ENCODE measurements around the gene HTRA1. TPM values are rescaled to one million over a fixed set of nuclear protein-coding genes. Genes with fewer than 3 reads are reported as not detected.

Gene HTRA1
- total RNA-seq, 8 experiments from 2014 or later, result 0.55 to 186 (median 5.3) TPM

- in situ Hi-C loops (cut with MboI; ENCODE audit: low pct_unique_long_range_greater_than_20kb in 2 of 9, low sequenced_read_pairs in 9 of 9, unreplicated experiment in 9 of 9), result no loop called here
- ATAC-seq (replicated peaks in 6 of 8), result no peak
- WGBS, 10 experiments, result 30 to 100% (median 90%) methylated on average over 1 to 6 of the region's 10 CpGs; no CpG with 5 or more reads in 3 of the 10 experiments
- H3K4me1 ChIP-seq (replicated peaks in 1 of 2), result peaks cover 11 to 12% of the 10 kb centered on the region in 2 donors
- no peak overlapping the region for H3K4me3 ChIP-seq
- H3K27ac ChIP-seq, result no peak overlapping the region
Observed at GRCh38 chr10:122480146-122480833, 18.9 kb downstream of the HTRA1 start.

DNA sequence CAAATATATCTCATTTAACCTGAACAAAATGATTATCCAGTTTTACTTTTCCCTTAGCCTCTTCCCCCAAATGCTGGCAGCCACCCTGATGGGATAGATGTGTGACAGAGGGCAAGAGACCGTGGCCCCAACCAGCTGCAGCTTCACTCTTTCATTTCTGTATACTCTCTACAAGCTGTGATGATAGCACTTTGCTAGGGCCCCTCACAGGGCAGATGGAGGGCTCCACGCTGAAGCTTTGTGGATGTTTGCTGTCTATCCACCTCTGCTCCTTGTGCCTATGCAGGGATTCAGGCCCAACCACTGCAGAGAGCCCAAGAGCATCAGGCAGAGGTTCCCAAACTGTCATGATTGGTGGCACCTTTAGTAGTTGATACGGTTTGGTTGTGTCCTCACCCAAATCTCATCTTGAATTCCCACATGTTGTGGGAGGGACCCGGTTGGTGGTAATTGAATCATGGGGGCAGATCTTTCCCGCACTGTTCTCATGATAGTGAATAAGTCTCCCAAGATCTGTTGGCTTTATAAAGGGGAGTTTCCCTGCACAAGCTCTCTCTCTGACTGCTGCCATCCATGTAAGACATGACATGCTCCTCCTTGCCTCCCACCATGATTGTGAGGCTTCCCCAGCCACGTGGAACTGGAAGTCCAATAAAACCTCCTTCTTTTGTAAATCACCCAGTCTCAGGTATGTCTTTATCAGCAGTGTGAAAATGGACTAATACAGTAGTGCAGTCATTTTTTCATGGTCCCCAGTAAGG, 20.1 kb downstream of the HTRA1 start:
- H3K27ac ChIP-seq, result no peak overlapping the region
- in situ Hi-C loops (cut with MboI; ENCODE audit: low pct_unique_long_range_greater_than_20kb in 2 of 9, low sequenced_read_pairs in 9 of 9, unreplicated experiment in 9 of 9), result no loop called here
- H3K4me3 ChIP-seq, result no peak overlapping the region
- 71 to 90% (median 82%) methylated on average over 2 to 3 of the region's 6 CpGs; no CpG with 5 or more reads in 5 of the 10 experiments for WGBS, 10 experiments
- peaks cover 4 to 9% of the 10 kb centered on the region in 2 donors for H3K4me1 ChIP-seq (replicated peaks in 1 of 2)
- ATAC-seq (replicated peaks in 6 of 8), result no peak

- Histone ChIP-seq H3K27ac (no peak overlapping the region), H3K4me1 (replicated peaks in 1 of 2) (peaks cover 18 to 22% of the 10 kb centered on the region in 2 donors), H3K4me3 (no peak overlapping the region)
- in situ Hi-C loops (cut with MboI; ENCODE audit: low pct_unique_long_range_greater_than_20kb in 2 of 9, low sequenced_read_pairs in 9 of 9, unreplicated experiment in 9 of 9), result no loop called here
- ATAC-seq (replicated peaks in 6 of 8), result no peak
- WGBS, 10 experiments, result 80 to 100% (median 94%) methylated on average over 2 to 9 of the region's 11 CpGs; no CpG with 5 or more reads in 3 of the 10 experiments
Observed at GRCh38 chr10:122484276-122485060, 23.1 kb downstream of the HTRA1 start.

DNA sequence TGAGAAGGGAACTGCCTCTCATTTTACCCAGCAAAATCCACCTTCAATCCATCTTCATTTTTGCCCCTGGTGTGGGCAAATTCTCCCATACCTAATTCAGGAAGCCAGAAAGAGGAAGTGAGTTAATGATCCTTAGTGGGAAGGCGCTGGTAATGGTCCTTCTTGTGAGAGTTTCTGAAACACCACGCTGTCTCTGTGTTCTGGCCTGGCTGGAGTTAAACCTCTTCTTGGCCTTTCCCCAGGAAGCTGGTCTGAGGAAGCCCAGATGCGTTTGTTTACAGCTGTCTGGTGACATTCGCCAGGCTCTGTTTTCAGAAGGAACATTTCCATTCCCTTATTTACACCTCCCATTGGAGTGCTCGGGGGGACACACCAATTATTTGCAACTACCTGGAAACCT, 24.3 kb downstream of the HTRA1 start:
- peaks cover 18 to 22% of the 10 kb centered on the region in 2 donors for H3K4me1 ChIP-seq (replicated peaks in 1 of 2)

DNA sequence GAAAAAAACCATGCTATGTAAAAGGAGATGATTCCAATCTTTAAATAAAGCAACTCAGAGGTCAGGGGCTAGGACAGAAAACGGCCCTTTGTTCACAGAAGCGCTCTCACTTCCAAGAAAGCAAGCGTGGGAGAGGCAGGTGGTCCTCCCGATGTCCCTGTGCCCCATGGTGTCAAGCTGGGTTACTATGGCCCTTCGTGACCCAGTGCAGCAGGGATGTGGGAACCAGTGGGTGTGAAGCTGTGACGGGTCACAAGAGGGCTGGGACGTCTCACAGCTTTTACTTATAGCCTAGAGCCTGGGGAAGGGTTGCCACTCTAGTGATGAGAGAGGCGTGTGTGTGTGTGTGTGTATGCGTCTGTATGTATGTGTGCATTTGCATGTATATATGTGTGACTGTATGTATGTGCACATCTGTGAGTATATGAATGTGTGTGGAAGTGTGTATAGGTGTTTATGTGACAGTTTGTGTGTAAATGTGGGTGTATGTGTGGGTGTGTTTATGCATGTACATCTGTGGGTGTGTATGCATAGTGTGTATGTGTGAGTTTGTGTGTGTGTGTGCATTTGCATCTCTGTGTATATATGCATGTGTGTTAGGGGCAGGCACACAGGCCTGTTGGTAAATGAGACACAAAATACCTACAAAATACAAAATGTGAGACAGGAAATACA, 25.2 kb downstream of the HTRA1 start:
- in situ Hi-C loops (cut with MboI; ENCODE audit: low pct_unique_long_range_greater_than_20kb in 2 of 9, low sequenced_read_pairs in 9 of 9, unreplicated experiment in 9 of 9), result no loop called here
- Histone ChIP-seq H3K4me1 (replicated peaks in 1 of 2) (peaks cover 18 to 24% of the 10 kb centered on the region in 2 donors), H3K4me3 (no peak overlapping the region), H3K27ac (no peak overlapping the region)
- 20 to 100% (median 83%) methylated on average over 1 to 9 of the region's 9 CpGs; no CpG with 5 or more reads in 2 of the 10 experiments for WGBS, 10 experiments
- ATAC-seq (replicated peaks in 6 of 8), result peak in 3 of 8 experiments; percentile 23 to 53 (median 31)

More for the DNA sequence above, 24.3 kb downstream of the HTRA1 start:
- in situ Hi-C loops (cut with MboI; ENCODE audit: low pct_unique_long_range_greater_than_20kb in 2 of 9, low sequenced_read_pairs in 9 of 9, unreplicated experiment in 9 of 9), result no loop called here
- Histone ChIP-seq H3K27ac (no peak overlapping the region), H3K4me3 (no peak overlapping the region)
- no peak for ATAC-seq (replicated peaks in 6 of 8)
- WGBS, 10 experiments, result 26 to 90% (median 84%) methylated on average over 1 to 4 of the region's 5 CpGs; no CpG with 5 or more reads in 4 of the 10 experiments

DNA sequence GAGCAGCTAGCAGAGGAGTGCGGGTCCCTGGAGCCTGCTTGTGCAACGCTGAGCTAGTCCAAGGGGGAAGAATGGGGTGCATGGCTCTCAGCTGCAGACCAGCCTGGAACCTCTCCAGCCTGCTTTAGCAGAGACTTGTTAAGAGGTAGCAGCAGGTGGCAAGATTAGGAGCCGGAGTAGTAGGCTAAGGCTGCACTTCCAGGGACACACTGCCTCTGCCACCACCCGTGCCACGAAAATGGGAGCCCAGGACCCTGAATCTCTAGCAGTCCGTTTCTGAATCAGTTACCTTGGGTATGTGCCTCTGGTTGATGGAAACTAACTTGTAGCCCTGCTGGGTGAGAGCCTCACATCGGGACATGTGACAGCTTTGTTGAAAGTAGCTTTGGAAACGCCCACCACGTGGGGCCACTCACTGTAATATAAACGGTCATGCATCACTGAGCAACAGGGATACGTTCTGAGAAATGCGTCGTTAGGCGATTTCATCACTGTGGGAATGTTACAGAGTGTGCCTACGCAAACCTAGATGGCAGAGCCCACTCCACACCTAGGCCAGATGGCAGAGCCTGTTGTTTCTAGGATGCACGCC, 25.9 kb downstream of the HTRA1 start:
- Histone ChIP-seq H3K4me3 (no peak overlapping the region), H3K4me1 (replicated peaks in 1 of 2) (peaks cover 18 to 29% of the 10 kb centered on the region in 2 donors), H3K27ac (no peak overlapping the region)
- peak in 7 of 8 experiments; percentile 12 to 97 (median 96) for ATAC-seq (replicated peaks in 6 of 8)
- in situ Hi-C loops (cut with MboI; ENCODE audit: low pct_unique_long_range_greater_than_20kb in 2 of 9, low sequenced_read_pairs in 9 of 9, unreplicated experiment in 9 of 9), result no loop called here
- 20 to 90% (median 58%) methylated on average over 3 to 13 of the region's 16 CpGs; no CpG with 5 or more reads in 2 of the 10 experiments for WGBS, 10 experiments

GRCh38 chr10:122490268-122490667, 28.9 kb downstream of the HTRA1 start:
- H3K4me3 ChIP-seq, result no peak overlapping the region
- peaks cover 21 to 32% of the 10 kb centered on the region in 2 donors for H3K4me1 ChIP-seq (replicated peaks in 1 of 2)
- ATAC-seq (replicated peaks in 6 of 8), result no peak
- 6 to 100% (median 74%) methylated on average over 1 to 4 of the region's 4 CpGs; no CpG with 5 or more reads in 3 of the 10 experiments for WGBS, 10 experiments
- H3K27ac ChIP-seq, result no peak overlapping the region
- in situ Hi-C loops (cut with MboI; ENCODE audit: low pct_unique_long_range_greater_than_20kb in 2 of 9, low sequenced_read_pairs in 9 of 9, unreplicated experiment in 9 of 9), result no loop called here

GRCh38 chr10:122490786-122491680, 29.7 kb downstream of the HTRA1 start:
- 40 to 100% (median 83%) methylated on average over 1 to 16 of the region's 26 CpGs; no CpG with 5 or more reads in 1 of the 10 experiments for WGBS, 10 experiments
- no peak for ATAC-seq (replicated peaks in 6 of 8)
- no peak overlapping the region for H3K27ac ChIP-seq
- H3K4me3 ChIP-seq, result no peak overlapping the region
- H3K4me1 ChIP-seq (replicated peaks in 1 of 2), result peaks cover 24 to 32% of the 10 kb centered on the region in 2 donors
- in situ Hi-C loops (cut with MboI; ENCODE audit: low pct_unique_long_range_greater_than_20kb in 2 of 9, low sequenced_read_pairs in 9 of 9, unreplicated experiment in 9 of 9), result no loop called here

GRCh38 chr10:122492006-122492405, 30.7 kb downstream of the HTRA1 start:
- no peak for ATAC-seq (replicated peaks in 6 of 8)
- no peak overlapping the region for H3K4me3 ChIP-seq
- H3K27ac ChIP-seq, result no peak overlapping the region
- peaks cover 14 to 22% of the 10 kb centered on the region in 2 donors for H3K4me1 ChIP-seq (replicated peaks in 1 of 2)
- in situ Hi-C loops (cut with MboI; ENCODE audit: low pct_unique_long_range_greater_than_20kb in 2 of 9, low sequenced_read_pairs in 9 of 9, unreplicated experiment in 9 of 9), result no loop called here
- WGBS, 10 experiments, result 0 to 93% (median 33%) methylated on average over 1 to 3 of the region's 9 CpGs; no CpG with 5 or more reads in 3 of the 10 experiments

- ATAC-seq (replicated peaks in 6 of 8), result peak in 2 of 8 experiments; percentile 8 to 20
- in situ Hi-C loops (cut with MboI; ENCODE audit: low pct_unique_long_range_greater_than_20kb in 2 of 9, low sequenced_read_pairs in 9 of 9, unreplicated experiment in 9 of 9), result no loop called here
- H3K4me1 ChIP-seq (replicated peaks in 1 of 2), result peaks cover 6 to 13% of the 10 kb centered on the region in 2 donors
- 7 to 90% (median 26%) methylated on average over 2 to 7 of the region's 9 CpGs; no CpG with 5 or more reads in 5 of the 10 experiments for WGBS, 10 experiments
- H3K27ac ChIP-seq, result no peak overlapping the region
- H3K4me3 ChIP-seq, result no peak overlapping the region
Observed at GRCh38 chr10:122492999-122493481, 31.7 kb downstream of the HTRA1 start.

GRCh38 chr10:122493761-122494160, 32.4 kb downstream of the HTRA1 start:
- H3K4me1 ChIP-seq (replicated peaks in 1 of 2), result peaks cover 6 to 13% of the 10 kb centered on the region in 2 donors
- no CpG with 5 or more reads among the region's 4 CpGs for WGBS, 10 experiments
- in situ Hi-C loops (cut with MboI; ENCODE audit: low pct_unique_long_range_greater_than_20kb in 2 of 9, low sequenced_read_pairs in 9 of 9, unreplicated experiment in 9 of 9), result no loop called here
- no peak overlapping the region for H3K27ac ChIP-seq
- no peak for ATAC-seq (replicated peaks in 6 of 8)
- no peak overlapping the region for H3K4me3 ChIP-seq

Data from motor neuron (in vitro differentiated cells).